HCT116 (cell line): ENCODE measurements around the gene NFKB2. TPM values are rescaled to one million over a fixed set of nuclear protein-coding genes. Genes with fewer than 3 reads are reported as not detected.
A peak's percentile ranks its signal among the peaks of the same experiment; 100 is the strongest.

Source experiments
- ATAC-seq: fragments of 200-7000 bp; cut with Tn5 transposase; 2 replicates; pipeline ENCODE4 v1.9.1; 2020; ENCODE audit warnings: mild to moderate bottlenecking, moderate library complexity
- BruUV-seq: library from RNA; stranded (reverse); fragments of 400-500 nt; replicated peaks from 2 replicates; lab custom pipeline; 2021; lab: Mats Ljungman, UMichigan
- CTCF ChIA-PET: fragments of 300-600 bp; sonication (Branson Sonifier 250); formaldehyde crosslinking; loops from one replicate; lab custom pipeline; 2021; ENCODE audit warnings: antibody characterized with exemption; lab: Charles Lee
- POLR2A ChIA-PET: fragments of 300-600, 350-600 bp; sonication (Branson Sonifier 250); formaldehyde crosslinking; loops from one replicate; lab custom pipeline; 2021; ENCODE audit warnings: antibody characterized with exemption; lab: Charles Lee
- RAD21 ChIA-PET, 2 experiments: fragments of 300-600 bp; sonication (Branson Sonifier 250); formaldehyde crosslinking; loops; one replicate each; lab custom pipeline; 2023; ENCODE audit warnings: low total read pairs in 2 of 2; ENCODE audit not compliant: uncharacterized antibody in 2 of 2, unreplicated experiment in 2 of 2, low non-redundant PET in 1 of 2; lab: Charles Lee
- DNase-seq: peaks from one replicate; pipeline ENCODE4 v3.0.0-alpha.2; 2010; ENCODE audit warnings: low read depth, low spot score
- H2AFZ ChIP-seq: fragments of 200-600 bp; shearing (Covaris generic), sonication (generic); 2 replicates; pipeline ENCODE4 v1.6.1; 2017; ENCODE audit warnings: low read depth, mixed run types, mixed read lengths, antibody characterized with exemption, low read length; ENCODE audit not compliant: poor library complexity, severe bottlenecking
- H3K27ac ChIP-seq: 2 replicates; pipeline ENCODE4 v1.5.1; 2012; ENCODE audit warnings: low read depth, low read length
- H3K27me3 ChIP-seq: fragments of 200-600 bp; sonication (generic); 2 replicates; pipeline ENCODE4 v1.6.1; 2016; ENCODE audit warnings: mixed run types, low read length, mixed read lengths; ENCODE audit not compliant: insufficient read depth
- H3K36me3 ChIP-seq, 2 experiments: fragments of 200-500 bp in 1 of 2; fragments of 200-600 bp in 1 of 2; sonication (Bioruptor generic) in 1 of 2; sonication (generic) in 1 of 2; 2 replicates each; pipeline versions ENCODE4 v1.5.1 to v1.6.1; 2014 to 2016; ENCODE audit warnings: low read length in 2 of 2, inconsistent platforms in 1 of 2, mixed read lengths in 1 of 2, mixed run types in 1 of 2; ENCODE audit not compliant: insufficient read depth in 2 of 2, control insufficient read depth in 1 of 2
- H3K4me1 ChIP-seq, 2 experiments: fragments of 200-600 bp in 1 of 2; sonication (generic) in 1 of 2; 2 replicates each; pipeline versions ENCODE4 v1.5.1 to v1.6.1; 2012 to 2017; ENCODE audit warnings: low read length in 2 of 2, inconsistent platforms in 1 of 2, mild to moderate bottlenecking in 1 of 2, mixed read lengths in 1 of 2, mixed run types in 1 of 2, moderate library complexity in 1 of 2; ENCODE audit not compliant: insufficient read depth in 2 of 2, control insufficient read depth in 1 of 2
- H3K4me2 ChIP-seq: fragments of 200-600 bp; sonication (generic); 2 replicates; pipeline ENCODE4 v1.6.1; 2017; ENCODE audit warnings: mixed run types, low read length, mixed read lengths
- H3K4me3 ChIP-seq, 2 experiments: fragments of 200-600 bp in 1 of 2; sonication (generic) in 1 of 2; replicated peaks in 1 of 2; 2 replicates each; pipeline ENCODE4 v1.5.1; 2011 to 2016; ENCODE audit warnings: low read length in 2 of 2, control low read depth in 1 of 2, low read depth in 1 of 2, mild to moderate bottlenecking in 1 of 2, mixed read lengths in 1 of 2, mixed run types in 1 of 2
- H3K79me2 ChIP-seq: fragments of 200-600 bp; sonication (generic); 2 replicates; pipeline ENCODE4 v1.6.1; 2017; ENCODE audit warnings: mild to moderate bottlenecking, mixed run types, low read length, moderate library complexity, mixed read lengths; ENCODE audit not compliant: insufficient read depth
- H3K9ac ChIP-seq: fragments of 200-600 bp; sonication (generic); 2 replicates; pipeline ENCODE4 v1.6.1; 2016; ENCODE audit warnings: low read length, mixed read lengths
- H3K9me2 ChIP-seq: fragments of 200-600 bp; sonication (generic), shearing (Covaris generic); 2 replicates; pipeline ENCODE4 v1.6.1; 2017; ENCODE audit warnings: mixed run types, mild to moderate bottlenecking, moderate library complexity; ENCODE audit not compliant: insufficient read depth
- H3K9me3 ChIP-seq, 2 experiments: fragments of 200-500 bp in 1 of 2; fragments of 200-600 bp in 1 of 2; sonication (Bioruptor generic) in 1 of 2; sonication (generic) in 1 of 2; 2 replicates each; pipeline ENCODE4 v1.6.1; 2014 to 2017; ENCODE audit warnings: low read length in 2 of 2, mixed read lengths in 2 of 2, inconsistent platforms in 1 of 2, low read depth in 1 of 2, mild to moderate bottlenecking in 1 of 2, mixed run types in 1 of 2, moderate library complexity in 1 of 2; ENCODE audit not compliant: control insufficient read depth in 1 of 2, insufficient read depth in 1 of 2
- H4K20me1 ChIP-seq: fragments of 200-600 bp; sonication (generic), shearing (Covaris generic); 2 replicates; pipeline ENCODE4 v1.6.1; 2017; ENCODE audit warnings: mixed run types, mild to moderate bottlenecking, moderate library complexity; ENCODE audit not compliant: insufficient read depth
- CTCF ChIP-seq, 3 experiments: fragments of 200-600 bp in 1 of 3; sonication (generic) in 1 of 3; IDR thresholded peaks in 2 of 3; conservative IDR thresholded peaks in 1 of 3; 2 replicates each; pipeline ENCODE4 v1.5.1; 2012 to 2017; ENCODE audit warnings: low read depth in 2 of 3, low read length in 2 of 3, antibody characterized with exemption in 1 of 3, borderline replicate concordance in 1 of 3, control low read depth in 1 of 3, mild to moderate bottlenecking in 1 of 3, mixed read lengths in 1 of 3, mixed run types in 1 of 3, moderate library complexity in 1 of 3; ENCODE audit not compliant: insufficient read depth in 1 of 3
- RAD21 ChIP-seq: IDR thresholded peaks from 2 replicates; pipeline ENCODE4 v1.6.1; 2012; ENCODE audit warnings: low read depth, mild to moderate bottlenecking
- REST ChIP-seq: IDR thresholded peaks from 2 replicates; pipeline ENCODE4 v1.6.1; 2012; ENCODE audit warnings: low read depth
- SIN3A ChIP-seq: IDR thresholded peaks from 2 replicates; pipeline ENCODE4 v1.6.1; 2012; ENCODE audit warnings: low read depth
- YY1 ChIP-seq: IDR thresholded peaks from 2 replicates; pipeline ENCODE4 v1.6.1; 2011; ENCODE audit warnings: low read length, low read depth, moderate library complexity, mild to moderate bottlenecking; ENCODE audit not compliant: insufficient replicate concordance; ENCODE audit errors: extremely low read depth
- intact Hi-C: fragments of 100-400 bp; cut with micrococcal nuclease; formaldehyde crosslinking; loops from 2 replicates; pipeline ENCODE4 v1.10.0; 2022
- total RNA-seq: library from RNA; stranded (reverse); gene quantifications from one replicate; pipeline ENCODE4 v1.2.1, GENCODE V29; 2021; ENCODE audit not compliant: unreplicated experiment

The NFKB2 gene
- total RNA-seq, 1 experiment from 2014 or later, result 115 TPM

GRCh38 chr10:102347236-102347828 lies 48.2 kb upstream of the NFKB2 start:
- ChIA-PET RAD21 (interaction anchor here (0.9 to 1.2 kb wide), 5 partner anchors 116 to 178 kb away, joined by 3 to 23 read pairs (median 10); no protein-coding TSS in a partner anchor), POLR2A (interaction anchor here (0.6 to 1.6 kb wide), 3 partner anchors 103 to 178 kb away, joined by 3 to 18 read pairs (median 6); partner anchors contain the start of gene GBF1)
- no peaks in the 10 kb centered on the region for H4K20me1 ChIP-seq

More at GRCh38 chr10:102347236-102347828, 48.2 kb upstream of the NFKB2 start:
- Histone ChIP-seq H3K79me2 (peaks cover 5% of the 10 kb centered on the region; the same call in 1 of the 2 replicates), H3K4me3 (no peak overlapping the region), H3K36me3 (peaks cover 2 to 9% of the 10 kb centered on the region in 2 experiments; a peak in 3 of 4 replicates), H3K27me3 (no peaks in the 10 kb centered on the region), H2AFZ (no peak overlapping the region), H3K4me1 (peaks cover 0 to 13% of the 10 kb centered on the region in 2 experiments; a peak in 2 of 4 replicates), H3K9me2 (no peaks in the 10 kb centered on the region), H3K9ac (no peak overlapping the region), H3K9me3 (no peaks in the 10 kb centered on the region), H3K4me2 (no peak overlapping the region), H3K27ac (no peak overlapping the region)
- TF ChIP-seq REST (no peak), CTCF (IDR thresholded peaks at IDR 0.05 in 2 of 3, conservative IDR thresholded peaks at IDR 0.05 in 1 of 3; ENCODE audit: borderline replicate concordance in 1 of 3, insufficient read depth in 1 of 3, low read depth in 2 of 3, low read length in 2 of 3) (peak; percentile 86 to 96 (median 89)), YY1 (peak; percentile 40), RAD21 (peak; percentile 97), SIN3A (no peak)
- ATAC-seq (peak; percentile 88), DNase-seq (peak; percentile 68)
- intact Hi-C loops, result loop anchor here (1.0 kb wide), 2 partner anchors 117 to 178 kb away; no protein-coding TSS in a partner anchor
- BruUV-seq, result TSS peak; percentile 18
- CTCF ChIA-PET, result interaction anchor here (0.6 to 15.1 kb wide), 13 partner anchors 9 to 182 kb away, joined by 3 to 625 read pairs (median 3); partner anchors contain the start of genes ELOVL3, GBF1 and PITX3
